ENCODE data around the gene IPO13.

IPO13 gene

DNA sequence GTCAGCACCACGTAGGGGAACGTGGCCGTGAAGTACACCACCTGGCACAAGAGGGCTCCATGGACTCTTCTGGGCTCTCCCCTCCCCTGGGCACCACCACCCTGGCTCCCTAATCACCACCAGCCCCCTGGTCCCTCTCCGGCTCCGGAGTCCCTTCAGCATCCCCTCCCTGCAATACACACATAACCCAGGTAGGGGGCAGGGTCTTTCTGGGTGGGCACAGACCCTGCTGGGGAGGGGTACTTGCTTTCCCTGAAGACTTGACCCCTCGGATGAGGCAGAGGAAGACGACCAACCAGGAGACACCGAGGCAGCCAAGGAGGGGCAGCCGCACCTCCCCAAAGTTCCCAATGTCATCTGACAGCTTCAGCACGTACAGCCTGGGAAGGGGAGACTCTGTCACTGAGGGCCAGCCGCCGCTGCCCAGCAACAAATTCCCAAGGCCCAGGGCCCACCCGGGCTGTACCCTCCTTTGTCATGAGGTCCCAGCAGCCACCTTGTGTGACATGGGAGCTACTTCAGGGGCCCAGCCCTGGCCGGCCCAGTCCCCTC is 55.9 kb downstream of the IPO13 start:
- H3K27me3 ChIP-seq (ENCODE audit: control insufficient read depth in 1 of 2, insufficient read depth in 2 of 2, low read length in 2 of 2), result no peaks in the 10 kb centered on the region
- peaks cover 5% of the 10 kb centered on the region for H3K4me1 ChIP-seq (ENCODE audit: insufficient read depth, low read length)
- H3K36me3 ChIP-seq (ENCODE audit: insufficient read depth, low read length), result peaks cover 11% of the 10 kb centered on the region
- no peaks in the 10 kb centered on the region for H3K9me3 ChIP-seq (ENCODE audit: low read length)
- H3K4me3 ChIP-seq (ENCODE audit: low read depth in 1 of 2, low read length in 2 of 2), result no peak overlapping the region
- H3K27ac ChIP-seq (ENCODE audit: low read depth, low read length), result no peak overlapping the region
- no peak overlapping the region for H3K9ac ChIP-seq (ENCODE audit: low read length)

DNA sequence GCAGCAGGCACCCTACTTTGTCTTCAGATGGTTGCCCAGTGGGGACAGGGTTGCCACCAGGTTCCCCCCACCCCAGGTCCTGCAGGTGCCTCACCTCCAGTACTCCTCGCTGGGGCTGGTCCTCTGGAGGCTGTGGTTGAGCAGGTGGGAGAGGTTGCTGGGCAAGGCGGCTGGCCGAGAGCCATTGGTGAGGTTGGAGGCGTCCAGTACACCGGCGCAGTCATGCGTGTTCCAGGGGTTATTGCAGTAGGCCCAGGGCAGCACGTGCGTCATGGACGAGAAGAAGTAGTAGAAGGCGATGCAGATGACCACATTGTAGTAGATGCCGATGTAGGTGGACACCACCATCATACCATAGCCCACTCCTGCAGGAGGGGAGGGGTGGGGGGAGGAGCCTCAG is 61.5 kb downstream of the IPO13 start:
- H3K9me3 ChIP-seq (ENCODE audit: low read length), result no peaks in the 10 kb centered on the region
- no peaks in the 10 kb centered on the region for H3K36me3 ChIP-seq (ENCODE audit: insufficient read depth, low read length)
- no peak overlapping the region for H3K27ac ChIP-seq (ENCODE audit: low read depth, low read length)
- H3K9ac ChIP-seq (ENCODE audit: low read length), result no peak overlapping the region
- no peaks in the 10 kb centered on the region for H3K27me3 ChIP-seq (ENCODE audit: control insufficient read depth in 1 of 2, insufficient read depth in 2 of 2, low read length in 2 of 2)
- H3K4me1 ChIP-seq (ENCODE audit: insufficient read depth, low read length), result peaks cover 5% of the 10 kb centered on the region
- H3K4me3 ChIP-seq (ENCODE audit: low read depth in 1 of 2, low read length in 2 of 2), result no peak overlapping the region

DNA sequence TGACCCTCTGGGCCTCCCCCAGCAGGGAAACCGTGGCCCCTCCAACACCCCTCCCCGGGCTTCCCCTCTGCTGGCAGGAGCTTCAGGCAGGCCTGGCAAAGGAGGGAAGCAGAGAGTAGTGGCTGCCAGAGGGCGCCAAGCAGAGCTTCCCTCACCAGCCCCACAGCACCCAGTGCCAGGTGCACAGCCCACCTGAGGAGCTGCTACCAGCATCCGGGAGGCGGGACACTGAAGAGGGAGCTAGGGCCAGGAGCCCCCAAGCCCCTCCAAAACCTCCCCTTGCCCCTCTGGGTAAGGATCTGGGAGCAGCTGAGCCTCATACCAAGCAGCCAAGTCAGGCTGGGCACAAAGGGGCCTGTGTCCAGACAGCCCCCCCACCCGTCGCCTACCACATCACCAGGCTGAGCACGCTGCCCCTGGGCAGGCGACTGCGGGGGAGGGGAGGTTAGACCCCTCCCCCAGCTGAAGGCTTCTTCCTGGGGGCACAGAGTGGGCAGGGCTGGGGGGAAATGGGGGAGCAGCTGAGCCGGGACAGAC is 64.3 kb downstream of the IPO13 start:
- no peaks in the 10 kb centered on the region for H3K36me3 ChIP-seq (ENCODE audit: insufficient read depth, low read length)
- H3K9me3 ChIP-seq (ENCODE audit: low read length), result no peaks in the 10 kb centered on the region
- H3K9ac ChIP-seq (ENCODE audit: low read length), result no peak overlapping the region
- no peak overlapping the region for H3K4me3 ChIP-seq (ENCODE audit: low read depth in 1 of 2, low read length in 2 of 2)
- no peaks in the 10 kb centered on the region for H3K27me3 ChIP-seq (ENCODE audit: control insufficient read depth in 1 of 2, insufficient read depth in 2 of 2, low read length in 2 of 2)
- peaks cover 2% of the 10 kb centered on the region for H3K4me1 ChIP-seq (ENCODE audit: insufficient read depth, low read length)
- no peak overlapping the region for H3K27ac ChIP-seq (ENCODE audit: low read depth, low read length)

DNA sequence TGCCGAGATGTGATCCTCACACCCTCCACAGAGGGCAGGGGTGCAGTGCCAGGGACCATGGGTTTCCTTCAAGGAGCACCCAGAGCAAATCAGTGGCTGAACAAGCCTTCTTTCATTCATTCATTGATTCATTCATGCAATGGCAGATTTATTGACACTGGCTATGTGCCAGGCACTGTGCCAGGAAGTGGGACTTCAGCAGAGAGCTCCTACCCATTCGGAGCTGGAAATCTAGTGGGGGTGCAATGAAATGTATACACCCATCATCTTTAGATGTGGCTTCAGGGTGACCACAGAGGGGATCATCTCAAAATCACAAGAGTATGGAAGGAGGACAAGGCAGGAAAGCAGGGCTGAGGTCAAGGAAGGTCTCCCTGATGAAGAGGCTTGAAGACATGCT is 65.7 kb downstream of the IPO13 start:
- Histone ChIP-seq H3K27me3 (ENCODE audit: control insufficient read depth in 1 of 2, insufficient read depth in 2 of 2, low read length in 2 of 2) (no peaks in the 10 kb centered on the region), H3K9me3 (ENCODE audit: low read length) (no peaks in the 10 kb centered on the region), H3K36me3 (ENCODE audit: insufficient read depth, low read length) (no peaks in the 10 kb centered on the region), H3K9ac (ENCODE audit: low read length) (no peak overlapping the region), H3K4me1 (ENCODE audit: insufficient read depth, low read length) (no peaks in the 10 kb centered on the region), H3K4me3 (ENCODE audit: low read depth in 1 of 2, low read length in 2 of 2) (no peak overlapping the region), H3K27ac (ENCODE audit: low read depth, low read length) (no peak overlapping the region)

DNA sequence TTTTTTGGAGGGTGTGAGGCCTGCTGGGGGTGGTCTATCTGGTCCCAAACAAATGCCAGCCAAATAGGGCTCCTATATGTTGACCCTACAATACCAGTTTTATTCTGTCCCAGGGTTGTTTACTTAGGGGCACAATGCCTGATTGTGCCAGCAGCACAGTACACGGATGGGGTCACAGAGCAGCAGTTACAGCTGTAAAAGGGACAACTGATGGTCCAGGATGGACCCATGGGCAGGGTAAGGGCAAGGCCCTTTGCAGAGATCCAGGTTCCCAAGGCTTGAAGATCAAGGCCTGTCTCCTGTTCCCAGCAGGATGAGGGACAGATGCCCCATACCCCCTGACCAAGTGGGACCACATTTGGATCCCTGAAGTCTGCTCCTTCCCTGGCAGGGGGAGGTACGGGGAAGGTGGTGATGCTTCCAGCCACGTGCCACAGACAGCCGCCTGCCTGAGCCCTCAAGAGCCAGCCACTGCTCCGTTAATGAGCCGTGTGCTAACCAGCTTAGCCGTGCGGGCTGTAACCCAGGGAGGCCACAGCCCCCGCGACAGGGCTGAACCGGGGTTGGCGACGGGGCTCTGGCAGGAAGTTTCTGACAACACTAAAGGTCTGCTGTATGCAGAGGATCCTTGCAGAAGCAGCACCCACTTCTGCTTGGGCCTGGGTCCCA is 66.3 kb downstream of the IPO13 start:
- H3K27ac ChIP-seq (ENCODE audit: low read depth, low read length), result no peak overlapping the region
- no peaks in the 10 kb centered on the region for H3K27me3 ChIP-seq (ENCODE audit: control insufficient read depth in 1 of 2, insufficient read depth in 2 of 2, low read length in 2 of 2)
- no peaks in the 10 kb centered on the region for H3K4me1 ChIP-seq (ENCODE audit: insufficient read depth, low read length)
- H3K9me3 ChIP-seq (ENCODE audit: low read length), result no peaks in the 10 kb centered on the region
- H3K4me3 ChIP-seq (ENCODE audit: low read depth in 1 of 2, low read length in 2 of 2), result no peak overlapping the region
- H3K36me3 ChIP-seq (ENCODE audit: insufficient read depth, low read length), result no peaks in the 10 kb centered on the region
- H3K9ac ChIP-seq (ENCODE audit: low read length), result no peak overlapping the region

DNA sequence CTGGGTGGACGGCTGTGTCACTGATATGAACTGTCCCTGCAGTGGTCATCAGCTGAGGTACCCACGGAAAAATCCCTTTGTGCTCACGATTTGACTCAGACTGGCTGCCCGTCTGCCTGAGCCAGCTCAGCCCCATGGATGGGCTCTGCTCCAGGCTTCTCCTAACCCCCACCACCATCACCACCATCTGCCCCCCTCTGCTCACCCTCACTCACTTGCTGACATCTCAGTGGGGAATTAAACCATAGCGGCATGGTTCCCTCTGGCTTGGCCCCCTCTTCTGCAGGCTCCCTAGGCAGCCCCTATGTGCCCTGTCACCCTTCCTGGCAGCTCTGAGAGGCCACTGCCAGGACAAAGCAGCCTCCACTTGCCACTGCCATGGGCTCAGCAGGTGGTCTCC is 67.2 kb downstream of the IPO13 start:
- Histone ChIP-seq H3K9ac (ENCODE audit: low read length) (no peak overlapping the region), H3K9me3 (ENCODE audit: low read length) (no peaks in the 10 kb centered on the region), H3K4me3 (ENCODE audit: low read depth in 1 of 2, low read length in 2 of 2) (no peak overlapping the region), H3K27ac (ENCODE audit: low read depth, low read length) (no peak overlapping the region), H3K27me3 (ENCODE audit: control insufficient read depth in 1 of 2, insufficient read depth in 2 of 2, low read length in 2 of 2) (no peaks in the 10 kb centered on the region), H3K4me1 (ENCODE audit: insufficient read depth, low read length) (no peaks in the 10 kb centered on the region), H3K36me3 (ENCODE audit: insufficient read depth, low read length) (no peaks in the 10 kb centered on the region)

DNA sequence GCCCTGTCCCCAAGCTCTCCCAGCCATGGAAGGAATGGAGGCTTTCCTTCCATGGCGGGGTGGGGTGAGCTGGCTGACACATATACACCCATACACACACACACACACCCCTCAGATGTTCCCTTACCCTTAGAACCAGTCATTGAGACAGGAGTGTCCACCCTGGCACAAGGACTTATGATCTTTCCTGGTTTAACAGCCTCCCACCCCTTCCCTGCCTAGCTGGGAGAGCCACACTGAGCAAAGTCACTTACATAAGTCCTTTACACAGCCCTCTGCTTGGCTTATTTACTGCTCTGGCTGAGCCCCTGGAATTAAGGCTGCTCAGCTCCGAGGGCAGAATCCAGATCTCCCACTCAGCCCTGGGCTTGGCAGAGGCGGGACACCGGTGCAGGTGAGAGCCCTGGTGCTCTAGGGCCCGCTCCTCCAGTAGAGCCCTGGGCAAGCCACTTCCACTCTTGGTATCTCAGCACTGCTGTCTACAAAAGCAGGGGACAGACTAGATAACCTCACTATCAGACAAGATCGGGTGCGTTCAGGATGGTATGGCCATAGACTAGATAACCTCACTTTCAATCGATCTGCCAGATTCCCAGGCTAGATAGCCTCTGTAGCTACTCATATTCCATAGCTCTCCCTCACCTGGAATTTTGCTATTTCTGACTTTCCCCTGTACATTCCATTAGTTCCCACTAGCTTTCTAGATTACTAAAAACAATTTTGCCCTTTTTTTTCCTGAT is 67.8 kb downstream of the IPO13 start:
- no peak overlapping the region for H3K9ac ChIP-seq (ENCODE audit: low read length)

DNA sequence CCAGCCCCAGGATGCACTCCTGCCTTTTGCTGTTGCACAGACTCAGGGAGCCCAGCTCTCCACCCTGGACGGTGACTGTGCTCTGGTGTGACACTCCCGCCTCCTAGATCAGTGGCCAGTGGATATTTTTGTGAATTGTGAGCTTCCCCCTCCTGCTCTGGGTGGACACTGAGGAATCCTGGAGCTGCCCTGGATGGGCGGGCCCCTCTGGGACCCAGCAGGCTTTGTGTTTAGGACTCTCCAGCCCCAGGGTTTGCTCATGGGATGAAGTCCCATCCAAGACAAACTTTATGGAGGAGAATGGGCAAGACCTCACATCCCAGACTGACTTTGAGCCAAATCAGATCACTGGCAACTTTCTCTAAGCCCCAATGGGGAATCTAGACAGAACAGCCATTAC is 68.5 kb downstream of the IPO13 start:
- H3K4me3 ChIP-seq (ENCODE audit: low read depth in 1 of 2, low read length in 2 of 2), result no peak overlapping the region

More for the DNA sequence above, 67.8 kb downstream of the IPO13 start:
- Histone ChIP-seq H3K27me3 (ENCODE audit: control insufficient read depth in 1 of 2, insufficient read depth in 2 of 2, low read length in 2 of 2) (no peaks in the 10 kb centered on the region), H3K36me3 (ENCODE audit: insufficient read depth, low read length) (no peaks in the 10 kb centered on the region), H3K27ac (ENCODE audit: low read depth, low read length) (no peak overlapping the region), H3K9me3 (ENCODE audit: low read length) (no peaks in the 10 kb centered on the region), H3K4me1 (ENCODE audit: insufficient read depth, low read length) (no peaks in the 10 kb centered on the region), H3K4me3 (ENCODE audit: low read depth in 1 of 2, low read length in 2 of 2) (no peak overlapping the region)

DNA sequence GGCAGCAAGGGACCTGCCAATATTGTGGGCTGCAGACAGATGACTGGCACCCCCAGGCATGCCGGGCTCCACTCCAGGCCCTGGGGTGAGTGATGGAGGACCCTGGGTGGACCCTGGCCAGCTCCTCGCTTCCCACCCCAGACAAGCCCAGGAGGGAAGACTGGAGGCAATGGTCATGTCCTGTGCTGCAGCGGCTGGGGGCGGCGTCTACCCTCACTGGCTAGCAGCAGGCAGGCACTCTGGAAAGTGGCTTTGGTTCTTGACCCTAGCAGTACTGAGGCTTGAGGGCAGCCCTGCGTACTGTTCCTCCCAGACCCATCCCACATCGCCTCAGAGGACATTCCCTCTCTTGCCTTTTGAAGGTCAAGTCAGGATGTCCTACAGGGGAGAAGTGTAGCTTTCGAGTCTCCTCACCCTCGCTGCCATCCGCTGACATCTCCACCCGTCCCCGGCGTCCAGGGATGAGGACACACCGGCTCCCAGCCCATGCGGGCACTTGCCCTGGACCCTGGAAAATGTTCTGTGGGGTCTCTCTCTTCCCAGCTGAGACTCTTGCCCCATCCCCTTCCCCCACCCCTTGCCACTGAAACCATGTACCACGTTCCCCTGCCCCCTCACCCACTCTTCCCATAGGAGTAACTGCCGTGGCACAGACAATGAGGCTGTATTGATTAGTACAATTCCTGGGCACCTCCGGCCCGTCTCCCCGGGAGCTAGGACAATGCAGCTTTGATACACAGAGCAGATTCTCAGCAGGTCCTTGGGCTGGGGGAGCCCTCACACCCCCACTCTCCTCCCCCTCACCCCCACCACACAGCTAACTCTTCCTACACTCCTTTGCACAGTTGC is 69.5 kb downstream of the IPO13 start:
- H3K9me3 ChIP-seq (ENCODE audit: low read length), result no peaks in the 10 kb centered on the region
- no peak overlapping the region for H3K27ac ChIP-seq (ENCODE audit: low read depth, low read length)
- H3K9ac ChIP-seq (ENCODE audit: low read length), result no peak overlapping the region
- H3K4me1 ChIP-seq (ENCODE audit: insufficient read depth, low read length), result no peaks in the 10 kb centered on the region
- no peak overlapping the region for H3K4me3 ChIP-seq (ENCODE audit: low read depth in 1 of 2, low read length in 2 of 2)
- peaks cover 5% of the 10 kb centered on the region for H3K36me3 ChIP-seq (ENCODE audit: insufficient read depth, low read length)
- H3K27me3 ChIP-seq (ENCODE audit: control insufficient read depth in 1 of 2, insufficient read depth in 2 of 2, low read length in 2 of 2), result no peaks in the 10 kb centered on the region

More for the DNA sequence above, 68.5 kb downstream of the IPO13 start:
- Histone ChIP-seq H3K9ac (ENCODE audit: low read length) (no peak overlapping the region), H3K27ac (ENCODE audit: low read depth, low read length) (no peak overlapping the region), H3K9me3 (ENCODE audit: low read length) (no peaks in the 10 kb centered on the region), H3K4me1 (ENCODE audit: insufficient read depth, low read length) (no peaks in the 10 kb centered on the region), H3K27me3 (ENCODE audit: control insufficient read depth in 1 of 2, insufficient read depth in 2 of 2, low read length in 2 of 2) (no peaks in the 10 kb centered on the region), H3K36me3 (ENCODE audit: insufficient read depth, low read length) (peaks cover 3% of the 10 kb centered on the region)

DNA sequence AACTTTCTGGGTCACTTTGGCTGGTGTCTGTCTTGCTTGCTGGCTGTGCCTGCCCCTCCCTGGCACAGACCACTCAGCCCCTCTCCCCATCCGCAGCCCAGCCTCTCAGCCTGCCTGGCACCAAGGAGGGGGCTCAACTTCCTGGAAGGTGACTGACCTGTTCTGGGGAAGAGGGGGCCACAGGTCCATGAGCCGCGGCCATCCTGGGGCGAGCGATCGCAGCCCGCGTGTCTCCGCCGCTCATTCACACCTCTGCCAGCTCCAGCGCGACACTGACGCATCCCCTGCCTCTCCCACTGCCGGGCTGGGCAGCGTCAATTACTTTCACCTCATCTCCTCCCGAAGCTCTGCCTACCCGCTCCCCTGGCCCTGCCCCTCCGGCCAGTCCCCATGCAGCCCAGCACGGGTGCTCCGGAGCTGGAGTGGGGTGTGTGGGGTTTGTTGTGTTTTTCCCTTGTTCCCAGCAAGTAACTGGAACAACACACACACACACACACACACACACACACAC is 70.2 kb downstream of the IPO13 start:
- no peak overlapping the region for H3K27ac ChIP-seq (ENCODE audit: low read depth, low read length)
- no peak overlapping the region for H3K4me3 ChIP-seq (ENCODE audit: low read depth in 1 of 2, low read length in 2 of 2)
- H3K9ac ChIP-seq (ENCODE audit: low read length), result no peak overlapping the region
- peaks cover 5% of the 10 kb centered on the region for H3K36me3 ChIP-seq (ENCODE audit: insufficient read depth, low read length)
- no peaks in the 10 kb centered on the region for H3K27me3 ChIP-seq (ENCODE audit: control insufficient read depth in 1 of 2, insufficient read depth in 2 of 2, low read length in 2 of 2)
- no peaks in the 10 kb centered on the region for H3K9me3 ChIP-seq (ENCODE audit: low read length)
- no peaks in the 10 kb centered on the region for H3K4me1 ChIP-seq (ENCODE audit: insufficient read depth, low read length)
